Erythroblast (primary cell): ENCODE results near the gene PSMD4.
"Not testable (repeated sequence)": the region's sequence is repeated elsewhere in the genome, so short reads cannot be mapped to it uniquely, and the experiment has no call there.

Source experiments
- GATA1 ChIP-seq: IDR thresholded peaks from 2 replicates; pipeline ENCODE4 v1.6.1; 2011; ENCODE audit warnings: low read depth, mild to moderate bottlenecking, control low read depth, low read length, moderate library complexity
- POLR2A ChIP-seq: IDR thresholded peaks from 2 replicates; pipeline ENCODE4 v1.6.1; 2011; ENCODE audit warnings: mild to moderate bottlenecking, low read length

DNA sequence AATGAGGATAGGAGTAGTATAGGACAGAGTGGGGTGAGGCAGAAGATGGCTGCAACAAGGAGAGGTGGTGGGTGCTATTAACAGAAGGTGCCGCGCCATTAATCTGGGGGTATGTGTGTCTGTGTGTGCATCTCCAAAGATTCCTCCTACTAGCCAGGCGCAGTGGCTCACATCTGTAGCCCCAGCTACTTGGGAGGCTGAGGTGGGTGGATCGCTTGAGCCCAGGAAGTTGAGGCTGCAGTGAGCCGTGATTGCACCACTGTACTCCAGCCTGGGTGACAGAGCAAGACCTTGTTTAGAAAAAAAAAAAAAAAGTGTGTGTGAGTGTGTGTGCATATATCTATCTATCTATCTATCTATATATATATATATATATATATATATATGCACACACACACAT, 20.8 kb downstream of the PSMD4 start:
- TF ChIP-seq POLR2A, GATA1: not testable (repeated sequence)
